Glomerular visceral epithelial cell (primary cell): Measurements from ENCODE around the gene OR8B2.
"Not testable (repeated sequence)": the region's sequence is repeated elsewhere in the genome, so short reads cannot be mapped to it uniquely, and the experiment has no call there.

ENCODE experiments used
- DNase-seq: peaks from one replicate; pipeline ENCODE4 v3.0.0-alpha.2; 2016; ENCODE audit errors: extremely low spot score

OR8B2 gene

GRCh38 chr11:124384399-124384798 is at the start of gene OR8B2:
TSS of gene OR8B2 (minus strand) at chr11:124384499. CDS start at chr11:124383343, 1,156 bp downstream.
- DNase-seq: no peak

- DNase-seq: no peak
Observed at GRCh38 chr11:124429599-124429998, 45.3 kb upstream of the OR8B2 start.

GRCh38 chr11:124424384-124424921 is 40.2 kb upstream of the OR8B2 start, which contains the start of gene OR8B4:
TSS of gene OR8B4 (minus strand) at chr11:124424871. CDS start at chr11:124424871, 0 bp downstream.
- no peak for DNase-seq

GRCh38 chr11:124421043-124421442 is 36.7 kb upstream of the OR8B2 start:
- no peak for DNase-seq

GRCh38 chr11:124415356-124415923 is 31.1 kb upstream of the OR8B2 start:
- DNase-seq: peak; percentile 7

GRCh38 chr11:124409906-124410305 is 25.6 kb upstream of the OR8B2 start:
- no peak for DNase-seq

- DNase-seq: no peak
Observed at GRCh38 chr11:124405581-124405980, 21.3 kb upstream of the OR8B2 start.

- not testable (repeated sequence) for DNase-seq
Observed at GRCh38 chr11:124403186-124403585, 18.9 kb upstream of the OR8B2 start.

- DNase-seq: peak; percentile 53
Observed at GRCh38 chr11:124402326-124402922, 18.1 kb upstream of the OR8B2 start.

- no peak for DNase-seq
Observed at GRCh38 chr11:124398924-124399323, 14.6 kb upstream of the OR8B2 start, which contains the start of gene OR8B3. TSS of gene OR8B3 (minus strand) at chr11:124399024. CDS start at chr11:124397351, 1,673 bp downstream.

- DNase-seq: not testable (repeated sequence)
Observed at GRCh38 chr11:124396847-124397246, 12.5 kb upstream of the OR8B2 start.

- no peak for DNase-seq
Observed at GRCh38 chr11:124394408-124394807, 10.1 kb upstream of the OR8B2 start.

- DNase-seq: not testable (repeated sequence)
Observed at GRCh38 chr11:124382857-124383256, 1.4 kb downstream of the OR8B2 start.

- no peak for DNase-seq
Observed at GRCh38 chr11:124380585-124380984, 3.7 kb downstream of the OR8B2 start.

GRCh38 chr11:124376280-124376679 is 8.0 kb downstream of the OR8B2 start:
- DNase-seq: no peak

GRCh38 chr11:124359566-124359965 is 24.7 kb downstream of the OR8B2 start:
- DNase-seq: no peak

GRCh38 chr11:124346311-124346955 is 37.9 kb downstream of the OR8B2 start:
- no peak for DNase-seq

GRCh38 chr11:124344346-124344745 is 40.0 kb downstream of the OR8B2 start:
- no peak for DNase-seq

- no peak for DNase-seq
Observed at GRCh38 chr11:124340142-124340447, 44.2 kb downstream of the OR8B2 start.

- no peak for DNase-seq
Observed at GRCh38 chr11:124339396-124340141, 44.7 kb downstream of the OR8B2 start.
